AG04450 (cell line): ENCODE data around the gene ABLIM1. TPM values are rescaled to one million over a fixed set of nuclear protein-coding genes. Genes with fewer than 3 reads are reported as not detected.

Source experiments
- CTCF ChIA-PET: fragments of 300-600, 350-600 bp; formaldehyde crosslinking; extraction: SDS; loops from one replicate; lab custom pipeline; 2022; ENCODE audit warnings: antibody characterized with exemption, inconsistent platforms; lab: Charles Lee
- POLR2A ChIA-PET: fragments of 350-600 bp; formaldehyde crosslinking; extraction: SDS; loops from one replicate; lab custom pipeline; 2021; ENCODE audit warnings: antibody characterized with exemption, inconsistent platforms; lab: Yijun Ruan, JAX
- DNase-seq: peaks from one replicate; pipeline ENCODE4 v3.0.0-alpha.2; 2011; ENCODE audit warnings: low read depth, low spot score
- H3K27ac ChIP-seq: one replicate; pipeline ENCODE4 v1.5.1; 2012; ENCODE audit warnings: low read depth, low read length, control low read depth
- H3K27me3 ChIP-seq: one replicate; pipeline ENCODE4 v1.6.0; 2012; ENCODE audit warnings: low read length; ENCODE audit not compliant: control insufficient read depth, insufficient read depth
- H3K4me3 ChIP-seq: 2 replicates; pipeline ENCODE4 v1.5.1; 2011; ENCODE audit warnings: mild to moderate bottlenecking, low read depth, low read length, control low read depth
- H3K9me3 ChIP-seq: 2 replicates; pipeline ENCODE4 v1.5.1; 2012; ENCODE audit warnings: low read length; ENCODE audit not compliant: control insufficient read depth, insufficient read depth
- polyA plus RNA-seq: library from polyadenylated mRNA; depleted of rRNA; stranded (reverse); fragments of >200 nt; gene quantifications from 2 replicates; pipeline ENCODE4 v1.2.3, GENCODE V29; 2011
- TF ChIP-seq, protein P1 (sequence below): IDR thresholded peaks from 2 replicates; pipeline ENCODE4 v1.5.1; 2011; ENCODE audit warnings: low read depth, low read length, control low read depth, inconsistent platforms

The ABLIM1 gene
- polyA plus RNA-seq, 1 experiment = 6.4 TPM

GRCh38 chr10:114648368-114648767 is 9.7 kb downstream of the ABLIM1 start:
- TF ChIP-seq, protein P1, sequence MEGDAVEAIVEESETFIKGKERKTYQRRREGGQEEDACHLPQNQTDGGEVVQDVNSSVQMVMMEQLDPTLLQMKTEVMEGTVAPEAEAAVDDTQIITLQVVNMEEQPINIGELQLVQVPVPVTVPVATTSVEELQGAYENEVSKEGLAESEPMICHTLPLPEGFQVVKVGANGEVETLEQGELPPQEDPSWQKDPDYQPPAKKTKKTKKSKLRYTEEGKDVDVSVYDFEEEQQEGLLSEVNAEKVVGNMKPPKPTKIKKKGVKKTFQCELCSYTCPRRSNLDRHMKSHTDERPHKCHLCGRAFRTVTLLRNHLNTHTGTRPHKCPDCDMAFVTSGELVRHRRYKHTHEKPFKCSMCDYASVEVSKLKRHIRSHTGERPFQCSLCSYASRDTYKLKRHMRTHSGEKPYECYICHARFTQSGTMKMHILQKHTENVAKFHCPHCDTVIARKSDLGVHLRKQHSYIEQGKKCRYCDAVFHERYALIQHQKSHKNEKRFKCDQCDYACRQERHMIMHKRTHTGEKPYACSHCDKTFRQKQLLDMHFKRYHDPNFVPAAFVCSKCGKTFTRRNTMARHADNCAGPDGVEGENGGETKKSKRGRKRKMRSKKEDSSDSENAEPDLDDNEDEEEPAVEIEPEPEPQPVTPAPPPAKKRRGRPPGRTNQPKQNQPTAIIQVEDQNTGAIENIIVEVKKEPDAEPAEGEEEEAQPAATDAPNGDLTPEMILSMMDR = no peak
- ChIA-PET CTCF (interaction anchor here (1.1 kb wide), 1 partner anchor 173 kb away, joined by 3 read pairs; the partner anchor contains the start of gene FHIP2A), POLR2A (no interaction called here)
- H3K9me3 ChIP-seq = no peaks in the 10 kb centered on the region
- no peaks in the 10 kb centered on the region for H3K27me3 ChIP-seq
- peak; percentile 71 for DNase-seq
- H3K27ac ChIP-seq = no peak overlapping the region
- H3K4me3 ChIP-seq = no peak overlapping the region

GRCh38 chr10:114647545-114648138 is 10.4 kb downstream of the ABLIM1 start:
- H3K9me3 ChIP-seq = no peaks in the 10 kb centered on the region
- no peak for DNase-seq
- ChIA-PET POLR2A (no interaction called here), CTCF (interaction anchor here (1.1 kb wide), 2 partner anchors 174 to 343 kb away, joined by 3 read pairs; partner anchors contain the start of gene FHIP2A)
- no peak overlapping the region for H3K4me3 ChIP-seq
- H3K27me3 ChIP-seq = no peaks in the 10 kb centered on the region
- TF ChIP-seq, protein P1 = no peak
- no peak overlapping the region for H3K27ac ChIP-seq

DNA sequence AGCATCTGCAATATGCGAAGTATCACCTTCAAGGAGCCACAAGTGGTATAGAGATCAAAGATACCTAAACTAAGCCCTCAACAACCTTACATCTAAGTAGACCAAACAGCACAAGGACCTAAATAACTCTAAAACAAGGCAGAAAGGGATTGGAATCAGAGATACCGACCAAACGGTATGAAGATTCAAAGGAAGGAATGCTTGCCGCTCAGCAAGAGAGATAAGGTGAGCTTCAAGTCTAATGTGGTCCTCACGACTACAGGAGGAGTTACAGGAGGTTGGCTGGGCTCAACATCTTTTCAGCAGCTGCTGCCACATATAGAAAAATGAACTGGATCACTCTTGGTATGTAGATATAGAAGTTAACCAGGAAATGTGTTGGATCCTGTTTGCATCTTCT is 11.6 kb downstream of the ABLIM1 start:
- ChIA-PET POLR2A (no interaction called here), CTCF (no interaction called here)
- no peaks in the 10 kb centered on the region for H3K27me3 ChIP-seq
- no peak overlapping the region for H3K27ac ChIP-seq
- H3K4me3 ChIP-seq = no peak overlapping the region
- DNase-seq = no peak
- H3K9me3 ChIP-seq = no peaks in the 10 kb centered on the region
- TF ChIP-seq, protein P1 = no peak

DNA sequence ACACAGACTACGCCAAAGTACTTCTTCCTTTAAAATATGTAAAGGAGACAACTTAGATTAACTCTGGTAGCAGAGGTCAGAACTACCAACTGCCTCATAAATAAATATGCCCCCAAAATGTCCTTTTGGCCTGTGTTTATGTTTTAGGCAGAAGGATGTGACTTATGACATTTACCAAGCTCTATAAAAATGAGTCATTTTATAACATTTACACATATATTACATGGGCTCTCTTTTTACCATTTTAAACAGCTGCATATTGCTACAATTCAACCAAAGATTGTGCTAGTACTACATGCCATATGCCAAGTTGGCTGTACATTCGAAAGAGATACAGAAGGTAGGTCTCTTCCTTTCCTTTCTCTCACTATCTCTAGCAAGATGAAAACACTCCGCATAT is 12.4 kb downstream of the ABLIM1 start:
- Histone ChIP-seq H3K27ac (no peak overlapping the region), H3K9me3 (no peaks in the 10 kb centered on the region), H3K4me3 (no peak overlapping the region), H3K27me3 (no peaks in the 10 kb centered on the region)
- ChIA-PET CTCF (no interaction called here), POLR2A (no interaction called here)
- no peak for DNase-seq
- TF ChIP-seq, protein P1 = no peak

DNA sequence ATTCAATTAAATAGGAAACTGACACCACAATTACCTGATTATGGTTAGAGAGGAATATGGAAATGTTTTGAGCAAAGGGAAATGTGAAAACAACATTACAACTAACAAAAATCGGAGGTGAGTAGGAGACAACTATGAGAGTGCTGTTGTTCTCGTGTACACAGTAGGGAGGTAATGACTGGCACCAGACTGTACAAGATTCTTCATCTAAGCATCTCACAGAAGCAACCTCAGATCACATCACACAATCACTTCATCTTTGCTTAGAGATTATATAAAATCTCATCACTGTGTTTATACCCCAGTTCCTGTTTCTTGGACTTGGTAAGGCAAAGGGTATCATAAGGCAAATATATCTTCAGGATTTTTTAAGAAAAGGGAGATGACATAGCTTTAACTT is 14.9 kb downstream of the ABLIM1 start:
- ChIA-PET CTCF (interaction anchor here (1.0 kb wide), 1 partner anchor 61 kb away, joined by 4 read pairs; no protein-coding TSS in a partner anchor), POLR2A (no interaction called here)
- Histone ChIP-seq H3K27me3 (no peaks in the 10 kb centered on the region), H3K4me3 (no peak overlapping the region), H3K27ac (no peak overlapping the region), H3K9me3 (no peaks in the 10 kb centered on the region)
- DNase-seq = no peak
- TF ChIP-seq, protein P1 = no peak
